ENCODE data around the gene ANKMY1. TPM values are rescaled to one million over a fixed set of nuclear protein-coding genes. Genes with fewer than 3 reads are reported as not detected.

ANKMY1 gene
- total and polyA plus RNA-seq, 10 donors = 7.6 to 45.5 (median 29.4) TPM

DNA sequence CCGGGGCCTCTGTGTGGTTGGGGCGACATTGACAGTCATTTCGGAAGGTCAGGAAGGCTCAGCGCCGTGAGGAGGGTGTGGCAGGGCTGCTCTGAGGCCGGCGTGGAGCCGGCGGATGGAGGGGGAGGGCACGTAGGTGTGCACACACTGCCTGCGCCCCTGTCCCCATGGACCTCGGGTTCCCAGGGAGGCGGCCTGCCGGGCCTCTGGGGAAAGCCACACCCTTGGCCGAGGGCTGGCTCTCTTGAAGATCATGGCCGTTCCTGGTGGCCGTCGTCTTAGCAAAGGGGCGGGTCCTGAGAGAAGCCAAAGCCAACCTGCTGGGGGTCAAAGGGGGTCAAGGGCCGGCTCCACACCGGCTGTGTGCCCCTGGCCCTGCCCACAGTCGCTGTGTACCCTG is 110.5 kb downstream of the ANKMY1 start:
- Histone ChIP-seq H3K27me3 (replicated peaks in 1 of 7) (peaks cover 3 to 59% (median 20%) of the 10 kb centered on the region in 7 donors), H3K4me3 (no peak overlapping the region), H3K27ac (no peak overlapping the region), H3K9me3 (no peaks in the 10 kb centered on the region), H3K36me3 (no peaks in the 10 kb centered on the region), H3K4me1 (peaks cover 0 to 20% (median 9%) of the 10 kb centered on the region in 6 donors)
- TF ChIP-seq CTCF (IDR thresholded peaks at IDR 0.05 in 8 of 11, conservative IDR thresholded peaks at IDR 0.05 in 3 of 11) = no peak
- whole genome bisulfite sequencing, 5 donors = 73 to 83% (median 76%) methylated on average over 18 to 22 of the region's 22 CpGs
- intact Hi-C loops (cut with DNase I; ENCODE audit: low total_unique reads) = no loop called here
- DNase-seq = no peak

GRCh38 chr2:240446664-240447175 is 111.1 kb downstream of the ANKMY1 start:
- Histone ChIP-seq H3K9me3 (no peaks in the 10 kb centered on the region), H3K27ac (no peak overlapping the region), H3K4me3 (no peak overlapping the region), H3K36me3 (no peaks in the 10 kb centered on the region), H3K4me1 (peaks cover 0 to 13% (median 3%) of the 10 kb centered on the region in 6 donors), H3K27me3 (replicated peaks in 1 of 7) (peaks cover 3 to 52% (median 13%) of the 10 kb centered on the region in 7 donors)
- intact Hi-C loops (cut with DNase I; ENCODE audit: low total_unique reads) = no loop called here
- DNase-seq = no peak
- 67 to 92% (median 91%) methylated on average over 9 to 12 of the region's 12 CpGs for WGBS, 5 donors
- TF ChIP-seq CTCF (IDR thresholded peaks at IDR 0.05 in 8 of 11, conservative IDR thresholded peaks at IDR 0.05 in 3 of 11) (no peak), POLR2A (IDR thresholded peaks at IDR 0.05) (no peak), POLR2AphosphoS5 (IDR thresholded peaks at IDR 0.05) (no peak)

GRCh38 chr2:240445961-240446663 is 111.7 kb downstream of the ANKMY1 start:
- DNase-seq = no peak
- no peak for TF ChIP-seq POLR2A (IDR thresholded peaks at IDR 0.05)
- TF ChIP-seq POLR2AphosphoS5 (IDR thresholded peaks at IDR 0.05) = no peak
- TF ChIP-seq CTCF (IDR thresholded peaks at IDR 0.05 in 8 of 11, conservative IDR thresholded peaks at IDR 0.05 in 3 of 11) = no peak
- 79 to 89% (median 83%) methylated on average over 17 to 24 of the region's 24 CpGs for WGBS, 5 donors
- H3K4me3 ChIP-seq = no peak overlapping the region
- no peaks in the 10 kb centered on the region for H3K9me3 ChIP-seq
- no peak overlapping the region for H3K27ac ChIP-seq
- H3K4me1 ChIP-seq = peaks cover 0 to 9% (median 0%) of the 10 kb centered on the region in 6 donors
- H3K36me3 ChIP-seq = no peaks in the 10 kb centered on the region
- H3K27me3 ChIP-seq (replicated peaks in 1 of 7) = peaks cover 0 to 46% (median 7%) of the 10 kb centered on the region in 7 donors
- intact Hi-C loops (cut with DNase I; ENCODE audit: low total_unique reads) = no loop called here

- no peak for TF ChIP-seq POLR2A (IDR thresholded peaks at IDR 0.05)
- no peak for TF ChIP-seq POLR2AphosphoS5 (IDR thresholded peaks at IDR 0.05)
- TF ChIP-seq CTCF (IDR thresholded peaks at IDR 0.05 in 8 of 11, conservative IDR thresholded peaks at IDR 0.05 in 3 of 11) = no peak
- H3K9me3 ChIP-seq = no peaks in the 10 kb centered on the region
- H3K4me3 ChIP-seq = no peak overlapping the region
- H3K27ac ChIP-seq = no peak overlapping the region
- peaks cover 0 to 33% (median 0%) of the 10 kb centered on the region in 7 donors for H3K27me3 ChIP-seq (replicated peaks in 1 of 7)
- no peaks in the 10 kb centered on the region for H3K36me3 ChIP-seq
- intact Hi-C loops (cut with DNase I; ENCODE audit: low total_unique reads) = no loop called here
- H3K4me1 ChIP-seq = peaks cover 0 to 9% (median 0%) of the 10 kb centered on the region in 6 donors
- no peak for DNase-seq
- 76 to 95% (median 89%) methylated on average over 6 to 16 of the region's 16 CpGs for WGBS, 5 donors
Observed at GRCh38 chr2:240444464-240444863, 113.3 kb downstream of the ANKMY1 start.

Measured in spleen (tissue), 11 donors.